HEK293 (cell line): ENCODE measurements around the gene FSD2.

ENCODE experiments used
- EGR2 ChIP-seq: fragments of 450-650 bp; formaldehyde crosslinking; IDR thresholded peaks from 2 replicates; pipeline ENCODE4 v1.5.1; 2016; ENCODE audit warnings: low read depth, missing biosample characterization, missing genetic modification characterization
- GLI4 ChIP-seq: fragments of 450-650 bp; formaldehyde crosslinking; IDR thresholded peaks from 2 replicates; pipeline ENCODE4 v1.5.1; 2016; ENCODE audit warnings: missing biosample characterization, missing genetic modification characterization
- INSM2 ChIP-seq: fragments of 450-650 bp; formaldehyde crosslinking; IDR thresholded peaks from 2 replicates; pipeline ENCODE4 v1.5.1; 2016; ENCODE audit warnings: missing biosample characterization, missing genetic modification characterization
- KLF16 ChIP-seq: fragments of 450-650 bp; formaldehyde crosslinking; IDR thresholded peaks from 2 replicates; pipeline ENCODE4 v1.5.1; 2017; ENCODE audit warnings: missing biosample characterization, missing genetic modification characterization
- KLF17 ChIP-seq: fragments of 450-650 bp; formaldehyde crosslinking; IDR thresholded peaks from 2 replicates; pipeline ENCODE4 v1.5.1; 2016; ENCODE audit warnings: missing biosample characterization, missing genetic modification characterization
- MZF1 ChIP-seq: fragments of 450-650 bp; formaldehyde crosslinking; IDR thresholded peaks from 2 replicates; pipeline ENCODE4 v1.5.1; 2017; ENCODE audit warnings: missing biosample characterization, missing genetic modification characterization, borderline replicate concordance
- ZBTB17 ChIP-seq: fragments of 450-650 bp; formaldehyde crosslinking; IDR thresholded peaks from 2 replicates; pipeline ENCODE4 v1.5.1; 2016; ENCODE audit warnings: missing biosample characterization, missing genetic modification characterization
- ZBTB20 ChIP-seq: fragments of 450-650 bp; formaldehyde crosslinking; IDR thresholded peaks from 2 replicates; pipeline ENCODE4 v1.5.1; 2016; ENCODE audit warnings: missing biosample characterization, missing genetic modification characterization
- ZBTB48 ChIP-seq: fragments of 450-650 bp; formaldehyde crosslinking; IDR thresholded peaks from 2 replicates; pipeline ENCODE4 v1.5.1; 2016; ENCODE audit warnings: missing biosample characterization, missing genetic modification characterization
- ZFP37 ChIP-seq: fragments of 450-650 bp; formaldehyde crosslinking; IDR thresholded peaks from 2 replicates; pipeline ENCODE4 v1.5.1; 2016; ENCODE audit warnings: missing biosample characterization, missing genetic modification characterization
- ZNF121 ChIP-seq: fragments of 450-650 bp; formaldehyde crosslinking; IDR thresholded peaks from 2 replicates; pipeline ENCODE4 v1.5.1; 2016; ENCODE audit warnings: missing biosample characterization, missing genetic modification characterization
- ZNF132 ChIP-seq: fragments of 450-650 bp; formaldehyde crosslinking; IDR thresholded peaks from 2 replicates; pipeline ENCODE4 v1.5.1; 2017; ENCODE audit warnings: missing biosample characterization, missing genetic modification characterization, borderline replicate concordance
- ZNF175 ChIP-seq: fragments of 450-650 bp; formaldehyde crosslinking; IDR thresholded peaks from 2 replicates; pipeline ENCODE4 v1.5.1; 2016; ENCODE audit warnings: missing biosample characterization, missing genetic modification characterization
- ZNF335 ChIP-seq: fragments of 450-650 bp; formaldehyde crosslinking; conservative IDR thresholded peaks from 2 replicates; pipeline ENCODE4 v1.5.1; 2016; ENCODE audit warnings: missing biosample characterization, missing genetic modification characterization
- ZNF362 ChIP-seq: fragments of 450-650 bp; formaldehyde crosslinking; IDR thresholded peaks from 2 replicates; pipeline ENCODE4 v1.5.1; 2016; ENCODE audit warnings: missing biosample characterization, missing genetic modification characterization
- ZNF37A ChIP-seq: fragments of 450-650 bp; IDR thresholded peaks from 2 replicates; pipeline ENCODE4 v1.5.1; 2018; ENCODE audit warnings: missing biosample characterization, missing genetic modification characterization
- ZNF398 ChIP-seq: fragments of 450-650 bp; formaldehyde crosslinking; IDR thresholded peaks from 2 replicates; pipeline ENCODE4 v1.5.1; 2017; ENCODE audit warnings: missing biosample characterization, missing genetic modification characterization
- ZNF433 ChIP-seq: fragments of 450-650 bp; formaldehyde crosslinking; IDR thresholded peaks from 2 replicates; pipeline ENCODE4 v1.5.1; 2016; ENCODE audit warnings: missing biosample characterization, missing genetic modification characterization, low read depth
- ZNF473 ChIP-seq: fragments of 450-650 bp; formaldehyde crosslinking; IDR thresholded peaks from 2 replicates; pipeline ENCODE4 v1.5.1; 2017; ENCODE audit warnings: missing biosample characterization, missing genetic modification characterization
- ZNF518A ChIP-seq: fragments of 450-650 bp; formaldehyde crosslinking; conservative IDR thresholded peaks from 2 replicates; pipeline ENCODE4 v1.5.1; 2016; ENCODE audit warnings: low read depth, missing biosample characterization, missing genetic modification characterization
- ZNF521 ChIP-seq: fragments of 450-650 bp; formaldehyde crosslinking; IDR thresholded peaks from 2 replicates; pipeline ENCODE4 v1.5.1; 2017; ENCODE audit warnings: missing biosample characterization, mild to moderate bottlenecking, missing genetic modification characterization
- ZNF596 ChIP-seq: fragments of 450-650 bp; IDR thresholded peaks from 2 replicates; pipeline ENCODE4 v1.5.0; 2018; ENCODE audit warnings: missing biosample characterization, mild to moderate bottlenecking, missing genetic modification characterization, moderate library complexity
- ZNF610 ChIP-seq: fragments of 450-650 bp; formaldehyde crosslinking; IDR thresholded peaks from 2 replicates; pipeline ENCODE4 v1.5.1; 2016; ENCODE audit warnings: missing biosample characterization, missing genetic modification characterization, borderline replicate concordance
- ZNF629 ChIP-seq: fragments of 450-650 bp; formaldehyde crosslinking; IDR thresholded peaks from 2 replicates; pipeline ENCODE4 v1.5.1; 2017; ENCODE audit warnings: missing biosample characterization, missing genetic modification characterization
- ZNF660 ChIP-seq: fragments of 450-650 bp; IDR thresholded peaks from 2 replicates; pipeline ENCODE4 v1.5.1; 2018; ENCODE audit warnings: missing biosample characterization, mild to moderate bottlenecking, missing genetic modification characterization
- ZNF792 ChIP-seq: fragments of 450-650 bp; formaldehyde crosslinking; IDR thresholded peaks from 2 replicates; pipeline ENCODE4 v1.5.1; 2016; ENCODE audit warnings: missing biosample characterization, missing genetic modification characterization
- ZSCAN5A ChIP-seq: fragments of 450-650 bp; formaldehyde crosslinking; IDR thresholded peaks from 2 replicates; pipeline ENCODE4 v1.5.1; 2016; ENCODE audit warnings: missing biosample characterization, missing genetic modification characterization
- ZXDB ChIP-seq: fragments of 450-650 bp; formaldehyde crosslinking; IDR thresholded peaks from 2 replicates; pipeline ENCODE4 v1.5.1; 2016; ENCODE audit warnings: missing biosample characterization, missing genetic modification characterization

Gene FSD2

GRCh38 chr15:82709421-82710207 lies 96.3 kb downstream of the FSD2 start, which contains the start of gene AP3B2 (continued):
- TF ChIP-seq ZNF433 (tag by site-specific recombination) (no peak), ZNF596 (tag by site-specific recombination) (0 out of 2 replicates have a peak, but pooled peaks have one; percentile 24), ZNF37A (no peak), ZNF132 (tag by site-specific recombination) (no peak), INSM2 (tag by site-specific recombination) (no peak), EGR2 (tag by site-specific recombination) (peak; percentile 58), ZNF792 (peak; percentile 36; the same call in 1 of the 2 replicates), GLI4 (no peak), ZNF335 (tag by site-specific recombination) (peak; percentile 82), ZNF473 (tag by site-specific recombination) (no peak), ZBTB17 (tag by site-specific recombination) (peak; percentile 63; the same call in 1 of the 2 replicates), ZNF121 (tag by site-specific recombination) (no peak), ZBTB48 (peak; percentile 46), ZNF362 (tag by site-specific recombination) (no peak), KLF17 (peak; percentile 63), ZNF521 (tag by site-specific recombination) (no peak), ZNF610 (tag by site-specific recombination) (0 out of 2 replicates have a peak, but pooled peaks have one; percentile 28), ZNF175 (tag by site-specific recombination) (no peak), KLF16 (tag by site-specific recombination) (peak; percentile 85), MZF1 (tag by site-specific recombination) (no peak), ZNF398 (tag by site-specific recombination) (no peak), ZNF629 (no peak), ZNF660 (tag by site-specific recombination) (peak; percentile 59; the same call in 1 of the 2 replicates), ZNF518A (0 out of 2 replicates have a peak, but pooled peaks have one; percentile 11), ZFP37 (tag by site-specific recombination) (peak; percentile 71), ZBTB20 (tag by site-specific recombination) (peak; percentile 86), ZSCAN5A (tag by site-specific recombination) (no peak), ZXDB (tag by site-specific recombination) (peak; percentile 43)
